Fibroblast of pulmonary artery (primary cell): ENCODE data around the gene TAC4.

Experiments
- DNase-seq: peaks from one replicate; pipeline ENCODE4 v3.0.0-alpha.2; 2010; ENCODE audit warnings: low read depth
- H3K4me3 ChIP-seq: replicated peaks from 2 replicates; pipeline ENCODE4 v1.5.1; 2011; ENCODE audit warnings: low read depth, mild to moderate bottlenecking, control low read depth, low read length, moderate library complexity
- TF ChIP-seq, protein P1 (sequence below): IDR thresholded peaks from 2 replicates; pipeline ENCODE4 v1.5.1; 2011; ENCODE audit warnings: mild to moderate bottlenecking, control low read depth, low read length, inconsistent platforms; ENCODE audit errors: missing control alignments

The TAC4 gene

DNA sequence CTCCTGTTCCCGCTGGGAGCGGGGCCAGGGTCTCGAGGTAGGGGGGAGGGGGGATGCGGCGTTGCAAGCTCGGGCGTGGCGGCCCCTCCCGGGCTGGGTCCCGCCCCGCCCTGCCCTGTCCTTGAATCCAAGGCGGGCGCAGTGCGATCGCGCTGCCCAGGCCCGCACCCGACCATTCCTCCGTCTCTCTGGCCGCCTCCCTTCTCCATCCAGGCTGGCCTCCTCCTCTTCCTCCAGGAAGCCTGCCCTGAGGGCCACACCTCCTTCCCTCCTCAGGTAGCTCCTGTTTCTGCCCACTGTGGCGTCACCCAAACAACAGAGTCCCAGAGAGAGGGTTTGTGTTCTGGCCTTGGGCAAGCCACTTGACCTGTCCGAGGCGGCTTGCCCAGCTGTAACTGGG lies 43.0 kb upstream of the TAC4 start:
- H3K4me3 ChIP-seq: no peak overlapping the region
- DNase-seq: no peak
- TF ChIP-seq, protein P1, sequence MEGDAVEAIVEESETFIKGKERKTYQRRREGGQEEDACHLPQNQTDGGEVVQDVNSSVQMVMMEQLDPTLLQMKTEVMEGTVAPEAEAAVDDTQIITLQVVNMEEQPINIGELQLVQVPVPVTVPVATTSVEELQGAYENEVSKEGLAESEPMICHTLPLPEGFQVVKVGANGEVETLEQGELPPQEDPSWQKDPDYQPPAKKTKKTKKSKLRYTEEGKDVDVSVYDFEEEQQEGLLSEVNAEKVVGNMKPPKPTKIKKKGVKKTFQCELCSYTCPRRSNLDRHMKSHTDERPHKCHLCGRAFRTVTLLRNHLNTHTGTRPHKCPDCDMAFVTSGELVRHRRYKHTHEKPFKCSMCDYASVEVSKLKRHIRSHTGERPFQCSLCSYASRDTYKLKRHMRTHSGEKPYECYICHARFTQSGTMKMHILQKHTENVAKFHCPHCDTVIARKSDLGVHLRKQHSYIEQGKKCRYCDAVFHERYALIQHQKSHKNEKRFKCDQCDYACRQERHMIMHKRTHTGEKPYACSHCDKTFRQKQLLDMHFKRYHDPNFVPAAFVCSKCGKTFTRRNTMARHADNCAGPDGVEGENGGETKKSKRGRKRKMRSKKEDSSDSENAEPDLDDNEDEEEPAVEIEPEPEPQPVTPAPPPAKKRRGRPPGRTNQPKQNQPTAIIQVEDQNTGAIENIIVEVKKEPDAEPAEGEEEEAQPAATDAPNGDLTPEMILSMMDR: no peak

DNA sequence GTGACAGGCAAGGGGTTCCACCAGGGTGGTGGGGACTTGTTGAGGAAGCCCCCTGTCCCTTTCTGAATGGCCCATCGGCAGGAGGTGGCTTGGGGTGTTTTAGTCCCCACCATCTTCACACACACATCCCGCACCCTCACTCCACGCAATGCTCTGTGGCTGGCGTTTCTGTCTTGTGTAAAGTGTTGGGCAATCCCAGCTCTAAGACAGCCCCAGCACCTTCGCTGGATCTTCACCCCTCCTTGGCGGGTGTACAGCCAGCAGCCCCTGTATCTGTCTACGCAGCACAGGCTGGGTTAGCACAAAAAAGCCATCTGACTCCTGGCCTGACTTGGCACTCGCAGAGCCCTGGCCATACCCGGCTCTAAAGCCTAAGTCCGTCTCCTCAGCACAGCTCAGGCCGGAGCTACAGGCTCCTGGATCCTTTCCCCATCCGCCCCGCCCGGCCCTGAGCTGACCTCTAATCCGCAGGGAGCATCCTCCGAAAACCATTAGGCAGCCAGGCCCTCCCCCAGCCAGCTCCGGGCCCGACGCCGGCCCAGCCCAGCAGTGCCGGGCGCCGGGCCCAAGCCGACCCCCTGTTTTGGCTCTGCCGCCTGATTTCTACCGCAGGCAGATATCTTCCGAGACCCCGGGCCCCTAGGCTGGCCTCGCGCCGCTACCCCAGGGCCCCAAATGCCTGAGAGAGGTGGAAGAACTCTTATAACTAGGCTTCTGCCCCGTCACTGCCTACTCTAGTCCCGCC lies 42.4 kb upstream of the TAC4 start:
- DNase-seq: no peak
- TF ChIP-seq, protein P1: no peak
- H3K4me3 ChIP-seq: no peak overlapping the region

GRCh38 chr17:49889500-49889899 lies 41.6 kb upstream of the TAC4 start:
- TF ChIP-seq, protein P1: no peak
- no peak for DNase-seq
- no peak overlapping the region for H3K4me3 ChIP-seq

DNA sequence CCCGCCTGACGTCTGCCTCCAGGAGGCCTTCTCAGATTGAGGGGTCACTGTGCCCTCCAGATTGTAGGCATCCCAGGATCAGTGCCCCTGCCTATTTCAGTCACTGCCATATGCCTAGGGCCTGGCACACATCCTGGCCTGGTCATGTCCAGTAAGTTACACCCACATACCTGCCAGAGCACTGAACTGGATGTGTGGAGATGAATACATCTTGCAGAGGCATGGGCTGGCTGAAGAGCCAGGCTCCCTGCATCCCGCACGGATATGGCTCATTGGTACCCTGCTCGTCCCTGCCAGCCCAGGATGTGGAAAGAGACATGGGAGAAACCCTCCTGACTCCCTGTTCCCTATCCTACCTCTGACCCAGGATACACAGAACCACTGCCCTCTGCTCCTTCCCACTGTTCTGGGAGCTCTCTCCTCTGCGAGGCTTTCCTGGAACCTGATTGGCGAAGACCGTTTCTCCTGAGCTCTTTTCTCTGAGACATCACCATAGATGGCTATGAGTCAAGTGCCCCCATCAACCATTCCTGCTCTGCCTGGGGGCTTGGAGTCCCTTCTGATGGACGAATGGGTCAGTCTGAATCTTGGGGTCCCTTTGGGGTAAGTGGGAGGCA lies 40.0 kb upstream of the TAC4 start:
- no peak for DNase-seq
- TF ChIP-seq, protein P1: no peak
- no peak overlapping the region for H3K4me3 ChIP-seq

- TF ChIP-seq, protein P1: no peak
- H3K4me3 ChIP-seq: no peak overlapping the region
- no peak for DNase-seq
These were observed 39.3 kb upstream of the TAC4 start for GRCh38 chr17:49887086-49887743.

DNA sequence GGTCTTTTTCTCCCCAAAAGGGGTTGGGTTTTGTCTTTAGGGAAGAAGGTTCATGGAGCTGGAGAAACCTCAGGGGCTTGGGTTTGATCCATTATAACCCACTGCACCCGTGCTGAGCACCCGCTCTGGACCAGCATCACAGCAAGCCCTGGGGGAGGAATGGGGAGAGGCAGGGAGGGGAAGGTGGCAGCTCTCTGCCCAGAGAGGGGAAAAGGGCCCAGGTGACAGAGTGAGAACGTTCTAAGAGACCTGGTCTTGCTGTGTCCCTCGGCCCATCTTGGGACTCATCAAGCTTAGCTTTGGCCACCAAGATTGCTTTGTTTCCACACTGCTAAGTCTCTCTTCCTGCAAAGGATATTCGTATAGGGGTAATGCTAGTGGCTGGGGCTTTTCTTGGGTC lies 38.2 kb upstream of the TAC4 start:
- H3K4me3 ChIP-seq: no peak overlapping the region
- no peak for DNase-seq
- TF ChIP-seq, protein P1: no peak
